HG02642 (cell line): ENCODE measurements around the gene TMEM135.

ENCODE experiments used
- ATAC-seq: cut with Tn5 transposase; IDR thresholded peaks from one replicate; pipeline ENCODE4 v1.9.1; 2021; ENCODE audit warnings: mild to moderate bottlenecking; ENCODE audit not compliant: unreplicated experiment, poor library complexity

Gene TMEM135

GRCh38 chr11:87290304-87290922, 252.7 kb downstream of the TMEM135 start:
- ATAC-seq: no peak

DNA sequence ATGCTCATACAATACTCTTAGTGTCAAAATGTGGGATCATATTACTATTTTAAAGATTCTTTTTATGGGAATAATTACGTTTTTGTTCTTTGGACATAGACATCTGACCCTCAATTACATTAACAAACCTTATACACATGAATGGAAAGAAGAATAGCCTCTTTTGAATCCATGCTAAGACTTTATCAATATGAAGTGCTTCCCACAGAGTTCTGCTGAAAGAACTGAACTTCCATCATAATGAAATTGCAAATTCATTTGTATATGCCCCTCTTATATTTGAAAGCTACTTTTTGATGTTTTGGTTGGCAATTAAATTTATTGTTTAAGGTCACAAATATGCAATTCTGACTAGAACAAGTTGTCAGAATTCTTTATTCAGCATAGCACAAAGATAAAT, 254.9 kb downstream of the TMEM135 start:
- no peak for ATAC-seq

GRCh38 chr11:87295237-87295636, 257.5 kb downstream of the TMEM135 start:
- ATAC-seq: no peak

DNA sequence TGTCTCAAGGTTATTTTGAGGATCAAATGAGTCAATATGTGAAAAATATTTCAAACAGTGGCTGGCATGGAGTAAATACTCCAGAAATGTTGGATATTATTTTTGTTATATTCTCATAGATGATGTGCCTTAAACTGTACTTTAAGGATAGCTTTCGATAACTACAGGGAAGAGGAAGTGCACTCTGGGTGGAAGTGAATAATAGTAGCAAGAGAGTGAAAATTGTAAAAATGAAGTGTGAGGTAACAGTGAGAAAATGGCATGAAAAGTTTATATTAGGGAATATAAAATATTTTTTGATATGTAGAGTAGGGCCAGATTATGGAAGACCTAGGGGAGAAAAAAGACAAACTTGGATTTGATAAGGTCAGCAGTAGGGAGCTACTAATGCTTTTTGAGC, 258.9 kb downstream of the TMEM135 start:
- ATAC-seq: no peak

DNA sequence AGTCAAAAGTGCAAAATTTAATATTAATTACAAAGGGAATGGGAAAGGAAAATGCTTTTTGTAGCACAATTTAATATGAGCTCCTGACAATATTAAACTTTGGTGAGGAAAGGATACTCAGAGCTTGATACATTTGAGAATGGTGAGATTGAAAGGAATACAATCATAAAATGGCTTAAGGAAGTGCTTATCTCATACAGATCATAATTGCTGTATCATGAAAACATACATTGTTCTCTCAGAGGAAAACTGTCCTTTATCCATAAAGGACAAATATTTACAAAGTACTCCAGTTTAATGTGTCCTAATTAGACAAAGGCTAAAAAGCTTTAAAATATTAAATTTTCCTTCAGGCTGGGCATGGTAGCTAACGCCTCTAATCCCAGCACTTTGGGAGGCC, 260.4 kb downstream of the TMEM135 start:
- no peak for ATAC-seq

GRCh38 chr11:87299041-87299481, 261.3 kb downstream of the TMEM135 start:
- ATAC-seq: no peak

GRCh38 chr11:87300640-87301380, 263.1 kb downstream of the TMEM135 start:
- ATAC-seq: peak; percentile 78

- ATAC-seq: no peak
Observed at GRCh38 chr11:87301785-87302540, 264.2 kb downstream of the TMEM135 start.

DNA sequence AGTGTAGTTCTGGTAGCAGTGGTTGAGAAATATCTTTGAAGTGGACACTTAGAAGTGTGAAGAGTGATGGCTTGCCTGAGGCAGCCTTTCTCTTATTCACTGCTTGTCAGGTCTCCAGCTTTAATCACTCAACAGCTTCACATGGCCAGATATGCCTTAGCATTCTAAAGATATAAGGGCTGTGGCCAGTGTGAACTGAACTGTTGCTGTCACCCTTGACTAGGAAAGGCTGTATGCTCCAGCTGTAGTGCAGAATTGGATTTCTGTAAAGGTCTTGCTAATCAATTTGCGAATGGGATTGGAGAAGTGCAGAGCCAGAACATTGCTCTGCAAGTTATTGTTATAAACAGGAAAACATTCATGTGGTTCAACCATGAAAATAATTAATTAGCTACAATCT, 266.7 kb downstream of the TMEM135 start:
- no peak for ATAC-seq

- no peak for ATAC-seq
Observed at GRCh38 chr11:87306262-87306851, 268.6 kb downstream of the TMEM135 start.

DNA sequence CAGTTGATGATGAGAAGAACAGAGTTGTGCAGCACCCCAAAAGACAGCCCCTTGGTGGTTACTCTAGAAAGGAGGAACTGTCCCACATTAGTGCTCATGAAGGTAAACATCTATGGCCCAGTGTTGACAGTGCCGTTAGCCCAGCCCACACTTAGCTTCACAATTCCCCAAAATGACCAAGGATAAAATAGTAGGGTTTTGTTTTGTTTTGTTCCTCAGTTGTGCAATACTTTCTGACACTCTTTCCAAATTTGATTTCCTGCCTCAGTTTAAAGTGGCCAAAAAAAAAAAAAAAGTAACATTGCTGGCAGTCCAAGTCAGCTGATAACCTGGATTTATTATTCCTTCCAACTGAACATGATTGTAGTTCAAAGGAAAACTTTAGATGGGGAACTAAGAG, 269.4 kb downstream of the TMEM135 start:
- ATAC-seq: no peak

- no peak for ATAC-seq
Observed at GRCh38 chr11:87315229-87315628, 277.5 kb downstream of the TMEM135 start.

DNA sequence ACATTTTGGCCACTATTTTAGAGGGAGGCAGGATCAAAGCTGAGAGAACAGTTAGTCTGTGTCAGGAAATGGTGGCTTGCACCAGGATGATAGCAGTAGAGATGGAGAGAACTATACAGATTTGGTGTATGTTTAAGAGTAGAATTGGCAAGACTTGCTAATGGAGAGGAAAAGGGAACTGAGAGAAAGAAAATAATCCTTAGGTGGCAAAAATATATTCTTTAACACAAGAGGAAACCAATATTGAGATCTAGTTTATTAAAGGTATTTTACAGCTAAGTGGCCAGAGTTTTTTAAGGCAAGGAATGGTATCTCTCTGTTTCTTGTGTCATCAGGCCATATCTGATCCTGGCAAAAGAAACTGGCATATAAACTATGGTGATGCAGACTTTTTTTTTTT, 278.8 kb downstream of the TMEM135 start:
- ATAC-seq: no peak

GRCh38 chr11:87317441-87317840, 279.7 kb downstream of the TMEM135 start:
- no peak for ATAC-seq

- no peak for ATAC-seq
Observed at GRCh38 chr11:87320123-87320522, 282.4 kb downstream of the TMEM135 start.

DNA sequence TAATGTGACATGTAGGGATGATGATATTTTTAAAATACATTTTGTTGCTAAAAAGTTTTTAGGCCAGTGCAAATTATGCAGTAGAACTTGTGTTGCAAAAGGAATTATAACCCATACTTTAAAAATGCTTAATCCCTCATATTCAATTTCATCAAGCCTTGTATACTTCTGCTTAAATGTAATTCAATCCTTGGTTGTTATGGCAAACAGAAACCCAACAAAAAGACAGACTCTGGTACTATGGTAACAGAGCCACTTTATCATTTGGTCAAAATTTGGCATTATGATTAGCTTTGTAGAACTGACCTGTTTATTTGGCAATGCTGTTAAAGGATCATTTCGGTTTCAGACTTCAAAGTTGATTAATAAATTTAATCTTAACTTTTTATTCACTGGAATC, 284.8 kb downstream of the TMEM135 start:
- ATAC-seq: no peak

- ATAC-seq: no peak
Observed at GRCh38 chr11:87323899-87324298, 286.2 kb downstream of the TMEM135 start.

GRCh38 chr11:87324817-87325489, 287.2 kb downstream of the TMEM135 start:
- ATAC-seq: no peak

DNA sequence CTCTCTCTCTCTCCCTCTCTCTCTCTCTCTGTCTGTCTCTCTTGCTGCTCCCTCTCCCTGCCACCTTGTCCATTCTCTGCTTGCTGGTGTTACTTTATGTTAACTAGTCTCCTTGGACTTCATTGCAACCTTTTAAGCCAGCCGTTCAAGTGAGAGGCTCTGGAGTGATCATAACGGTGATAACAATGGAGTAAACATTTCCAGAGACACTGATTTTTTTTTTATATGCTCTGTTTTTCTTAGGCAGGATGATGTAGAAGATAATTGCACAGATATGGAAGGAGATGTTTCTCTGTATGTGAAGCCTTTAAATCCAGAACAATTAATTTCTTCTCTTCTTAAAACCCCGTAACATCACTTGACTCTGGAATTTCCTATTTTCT, 287.7 kb downstream of the TMEM135 start:
- ATAC-seq: no peak

- no peak for ATAC-seq
Observed at GRCh38 chr11:87326594-87326993, 288.9 kb downstream of the TMEM135 start.
